Activated CD4-positive, alpha-beta memory T cell treated with anti-CD3 and anti-CD28 coated beads for 36 hours (primary cell): Measurements from ENCODE around the gene ERVK3-1. TPM values are rescaled to one million over a fixed set of nuclear protein-coding genes. Genes with fewer than 3 reads are reported as not detected.
"Not testable (repeated sequence)": the region's sequence is repeated elsewhere in the genome, so short reads cannot be mapped to it uniquely, and the experiment has no call there.

ENCODE experiments used
- CTCF ChIA-PET: fragments of 350-600 bp; sonication (Branson Sonifier 250); formaldehyde crosslinking; loops from one replicate; lab custom pipeline; 2021; ENCODE audit warnings: antibody characterized with exemption, inconsistent platforms; lab: Charles Lee
- POLR2A ChIA-PET: fragments of 350-600 bp; sonication (Branson Sonifier 250); formaldehyde crosslinking; loops from one replicate; lab custom pipeline; 2021; ENCODE audit warnings: antibody characterized with exemption; lab: Charles Lee
- DNase-seq: peaks from one replicate; pipeline ENCODE4 v3.0.0-alpha.2; 2020
- H3K27ac Mint-ChIP-seq: one replicate; pipeline ENCODE4 v1.8.0; 2021; ENCODE audit warnings: mixed read lengths
- H3K27me3 Mint-ChIP-seq: one replicate; pipeline ENCODE4 v1.8.0; 2021; ENCODE audit warnings: mixed read lengths
- H3K36me3 Mint-ChIP-seq: one replicate; pipeline ENCODE4 v1.8.0; 2021; ENCODE audit warnings: mixed read lengths
- H3K4me1 Mint-ChIP-seq: one replicate; pipeline ENCODE4 v1.8.0; 2021; ENCODE audit warnings: low read depth, mixed read lengths
- H3K4me3 Mint-ChIP-seq: one replicate; pipeline ENCODE4 v1.8.0; 2021; ENCODE audit warnings: mild to moderate bottlenecking, mixed read lengths
- H3K9me3 Mint-ChIP-seq: one replicate; pipeline ENCODE4 v1.8.0; 2021; ENCODE audit warnings: mixed read lengths
- intact Hi-C: fragments of 100-400 bp; cut with micrococcal nuclease; formaldehyde crosslinking; loops from one replicate; pipeline ENCODE4 v1.15.1; 2023
- total RNA-seq, 2 experiments: library from RNA; stranded (reverse); gene quantifications; one replicate each; pipeline ENCODE4 v1.2.3, GENCODE V29; 2021

The ERVK3-1 gene
- total RNA-seq, 2 experiments from 2014 or later = 37.1 to 42.3 TPM

- peak overlapping the region; percentile 92 for H3K4me3 Mint-ChIP-seq
- H3K9me3 Mint-ChIP-seq = no peaks in the 10 kb centered on the region
- H3K27ac Mint-ChIP-seq = peak overlapping the region; percentile 42
- ChIA-PET CTCF (interaction anchor here (0.9 to 2.1 kb wide), 6 partner anchors 9 to 172 kb away, joined by 3 to 8 read pairs (median 5); partner anchors contain the start of genes ZBTB45, ZNF544 and ZSCAN22), POLR2A (interaction anchor here (0.7 to 2.3 kb wide), 6 partner anchors 8 to 128 kb away, joined by 3 to 12 read pairs (median 4); partner anchors contain the start of genes ZNF497, ZNF544 and ZNF837)
- peaks cover 4% of the 10 kb centered on the region for H3K36me3 Mint-ChIP-seq
- DNase-seq = peak; percentile 74
- intact Hi-C loops = loop anchor here (1.0 to 5.0 kb wide), 2 partner anchors 15 to 60 kb away; partner anchors contain the start of genes ZNF497 and ZNF584
- H3K27me3 Mint-ChIP-seq = peaks cover 4% of the 10 kb centered on the region
- H3K4me1 Mint-ChIP-seq = peaks cover 21% of the 10 kb centered on the region
Measured at GRCh38 chr19:58346961-58347929, 42.1 kb downstream of the ERVK3-1 start.

- ChIA-PET POLR2A (interaction anchor here (0.6 to 2.3 kb wide), 3 partner anchors 15 to 34 kb away, joined by 3 to 12 read pairs (median 5); partner anchors contain the start of genes ZNF497, ZNF837 and ZSCAN22), CTCF (interaction anchor here (1.2 to 2.1 kb wide), 3 partner anchors 8 to 171 kb away, joined by 3 to 8 read pairs (median 6); partner anchors contain the start of genes ZBTB45 and ZSCAN22)
- H3K36me3 Mint-ChIP-seq, H3K27me3 Mint-ChIP-seq, H3K9me3 Mint-ChIP-seq, H3K27ac Mint-ChIP-seq: not testable (repeated sequence)
- Mint-ChIP-seq H3K4me1 (peaks cover 21% of the 10 kb centered on the region), H3K4me3 (peak overlapping the region; percentile 92)
- intact Hi-C loops = loop anchor here (5.0 kb wide), 1 partner anchor 59 kb away; the partner anchor contains the start of gene ZNF584
- peak; percentile 18 for DNase-seq
Measured at GRCh38 chr19:58348080-58348479, 42.9 kb downstream of the ERVK3-1 start.

GRCh38 chr19:58349590-58349989, 44.4 kb downstream of the ERVK3-1 start:
- ChIA-PET CTCF (no interaction called here), POLR2A (no interaction called here)
- Mint-ChIP-seq H3K27ac (no peak overlapping the region), H3K9me3 (no peaks in the 10 kb centered on the region), H3K4me1 (peaks cover 21% of the 10 kb centered on the region), H3K27me3 (peaks cover 4% of the 10 kb centered on the region), H3K4me3 (no peak overlapping the region), H3K36me3 (peaks cover 4% of the 10 kb centered on the region)
- DNase-seq = no peak
- intact Hi-C loops = loop anchor here (5.0 kb wide), 1 partner anchor 58 kb away; the partner anchor contains the start of gene ZNF584

GRCh38 chr19:58350001-58350861, 45.1 kb downstream of the ERVK3-1 start:
- intact Hi-C loops = no loop called here
- Mint-ChIP-seq H3K9me3 (no peaks in the 10 kb centered on the region), H3K4me3 (no peak overlapping the region), H3K4me1 (peaks cover 21% of the 10 kb centered on the region), H3K36me3 (peaks cover 4% of the 10 kb centered on the region), H3K27me3 (peaks cover 4% of the 10 kb centered on the region), H3K27ac (no peak overlapping the region)
- ChIA-PET POLR2A (no interaction called here), CTCF (no interaction called here)
- DNase-seq = no peak

- no peak overlapping the region for H3K27ac Mint-ChIP-seq
- H3K4me1 Mint-ChIP-seq = peaks cover 19% of the 10 kb centered on the region
- no peaks in the 10 kb centered on the region for H3K9me3 Mint-ChIP-seq
- H3K4me3 Mint-ChIP-seq = no peak overlapping the region
- CTCF ChIA-PET = no interaction called here
- DNase-seq = no peak
- POLR2A ChIA-PET = no interaction called here
- peaks cover 4% of the 10 kb centered on the region for H3K27me3 Mint-ChIP-seq
- intact Hi-C loops = no loop called here
- H3K36me3 Mint-ChIP-seq = peaks cover 4% of the 10 kb centered on the region
Measured at GRCh38 chr19:58350871-58351557, 45.8 kb downstream of the ERVK3-1 start.

- no peak overlapping the region for H3K27ac Mint-ChIP-seq
- H3K4me3 Mint-ChIP-seq = no peak overlapping the region
- peaks cover 4% of the 10 kb centered on the region for H3K36me3 Mint-ChIP-seq
- H3K9me3 Mint-ChIP-seq = no peaks in the 10 kb centered on the region
- intact Hi-C loops = no loop called here
- no peak for DNase-seq
- CTCF ChIA-PET = no interaction called here
- H3K4me1 Mint-ChIP-seq = peaks cover 18% of the 10 kb centered on the region
- peaks cover 4% of the 10 kb centered on the region for H3K27me3 Mint-ChIP-seq
- POLR2A ChIA-PET = no interaction called here
Measured at GRCh38 chr19:58351558-58351878, 46.3 kb downstream of the ERVK3-1 start.

GRCh38 chr19:58351990-58352755, 47.0 kb downstream of the ERVK3-1 start:
- H3K36me3 Mint-ChIP-seq = peaks cover 4% of the 10 kb centered on the region
- DNase-seq = no peak
- H3K27ac Mint-ChIP-seq = no peak overlapping the region
- no peaks in the 10 kb centered on the region for H3K9me3 Mint-ChIP-seq
- CTCF ChIA-PET = no interaction called here
- POLR2A ChIA-PET = no interaction called here
- H3K4me3 Mint-ChIP-seq = no peak overlapping the region
- peaks cover 20% of the 10 kb centered on the region for H3K4me1 Mint-ChIP-seq
- H3K27me3 Mint-ChIP-seq = peaks cover 4% of the 10 kb centered on the region
- intact Hi-C loops = no loop called here

GRCh38 chr19:58352760-58353671, 47.8 kb downstream of the ERVK3-1 start, which contains the start of gene A1BG:
Gene A1BG, minus strand, starts transcription at chr19:58353492. Its CDS starts 55 bp downstream, at chr19:58353437.
- ChIA-PET CTCF (no interaction called here), POLR2A (no interaction called here)
- Mint-ChIP-seq H3K9me3 (no peaks in the 10 kb centered on the region), H3K36me3 (peaks cover 4% of the 10 kb centered on the region), H3K4me3 (no peak within 1 kb of the TSS), H3K4me1 (peaks cover 19% of the 10 kb centered on the region), H3K27me3 (peaks cover 4% of the 10 kb centered on the region), H3K27ac (no peak within 1 kb of the TSS)
- intact Hi-C loops = no loop called here
- DNase-seq = no peak

GRCh38 chr19:58353717-58354477, 48.7 kb downstream of the ERVK3-1 start:
- DNase-seq = no peak
- CTCF ChIA-PET = interaction anchor here (1.0 kb wide), 1 partner anchor 9 kb away, joined by 3 read pairs; the partner anchor contains the start of gene ZNF497
- Mint-ChIP-seq H3K9me3 (no peaks in the 10 kb centered on the region), H3K27me3 (peaks cover 4% of the 10 kb centered on the region), H3K27ac (no peak overlapping the region), H3K4me1 (peaks cover 15% of the 10 kb centered on the region), H3K36me3 (peaks cover 4% of the 10 kb centered on the region), H3K4me3 (no peak overlapping the region)
- intact Hi-C loops = no loop called here
- POLR2A ChIA-PET = no interaction called here
